Eye (tissue), 1 donor: Measurements from ENCODE around the gene DRC1.
A peak's percentile ranks its signal among the peaks of the same experiment; 100 is the strongest.

Experiments
- DNase-seq: peaks from one replicate; pipeline ENCODE4 v3.0.0-alpha.2; 2015

Gene DRC1

DNA sequence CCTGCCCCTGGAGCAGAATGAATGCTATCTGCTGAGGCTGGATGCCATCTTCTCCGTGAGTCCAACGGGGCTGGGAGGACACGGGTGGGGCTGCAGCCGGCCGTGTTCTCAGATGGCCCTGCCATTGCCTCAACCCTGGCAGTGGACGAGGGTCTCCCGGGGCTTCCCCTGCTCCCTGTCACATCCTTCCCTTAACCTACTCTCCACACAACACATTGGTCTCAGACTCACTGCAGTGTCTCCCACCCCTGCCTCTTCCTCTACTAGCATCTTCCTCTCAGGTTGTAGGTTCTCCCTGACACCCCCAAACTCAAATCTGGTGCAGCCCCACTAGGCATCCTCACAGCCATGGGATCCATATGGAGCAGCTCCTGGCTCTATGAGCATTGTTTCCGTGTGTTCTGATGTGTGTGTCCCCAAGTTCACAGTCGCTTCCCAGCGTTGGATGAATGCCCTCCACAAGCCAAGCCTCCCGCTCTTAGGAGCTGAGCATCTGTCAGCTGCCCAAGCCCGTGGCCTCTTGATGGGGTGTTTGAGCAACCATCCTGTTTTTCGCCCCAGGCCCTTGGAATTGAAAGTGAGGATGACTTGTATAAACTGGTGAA is 48.4 kb downstream of the DRC1 start:
- DNase-seq = no peak

DNA sequence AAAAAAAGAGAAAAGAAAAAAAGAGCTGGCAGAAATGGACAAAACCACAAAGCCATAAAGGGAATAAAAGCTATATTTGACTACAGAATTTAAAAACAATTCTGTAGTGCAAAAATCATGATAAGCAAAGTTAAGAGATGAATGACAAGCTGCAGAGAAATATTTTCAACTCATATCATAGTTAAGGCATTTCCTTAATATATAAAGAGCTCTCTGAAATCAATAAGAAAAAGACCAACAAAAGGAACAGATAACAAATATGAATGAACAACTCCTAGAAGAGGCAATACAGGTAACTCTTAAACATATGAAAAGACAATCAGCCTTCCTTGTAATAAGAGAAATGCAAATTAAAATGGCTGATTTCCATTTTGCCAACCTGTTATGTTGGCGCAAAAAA is 50.0 kb downstream of the DRC1 start:
- DNase-seq = no peak

DNA sequence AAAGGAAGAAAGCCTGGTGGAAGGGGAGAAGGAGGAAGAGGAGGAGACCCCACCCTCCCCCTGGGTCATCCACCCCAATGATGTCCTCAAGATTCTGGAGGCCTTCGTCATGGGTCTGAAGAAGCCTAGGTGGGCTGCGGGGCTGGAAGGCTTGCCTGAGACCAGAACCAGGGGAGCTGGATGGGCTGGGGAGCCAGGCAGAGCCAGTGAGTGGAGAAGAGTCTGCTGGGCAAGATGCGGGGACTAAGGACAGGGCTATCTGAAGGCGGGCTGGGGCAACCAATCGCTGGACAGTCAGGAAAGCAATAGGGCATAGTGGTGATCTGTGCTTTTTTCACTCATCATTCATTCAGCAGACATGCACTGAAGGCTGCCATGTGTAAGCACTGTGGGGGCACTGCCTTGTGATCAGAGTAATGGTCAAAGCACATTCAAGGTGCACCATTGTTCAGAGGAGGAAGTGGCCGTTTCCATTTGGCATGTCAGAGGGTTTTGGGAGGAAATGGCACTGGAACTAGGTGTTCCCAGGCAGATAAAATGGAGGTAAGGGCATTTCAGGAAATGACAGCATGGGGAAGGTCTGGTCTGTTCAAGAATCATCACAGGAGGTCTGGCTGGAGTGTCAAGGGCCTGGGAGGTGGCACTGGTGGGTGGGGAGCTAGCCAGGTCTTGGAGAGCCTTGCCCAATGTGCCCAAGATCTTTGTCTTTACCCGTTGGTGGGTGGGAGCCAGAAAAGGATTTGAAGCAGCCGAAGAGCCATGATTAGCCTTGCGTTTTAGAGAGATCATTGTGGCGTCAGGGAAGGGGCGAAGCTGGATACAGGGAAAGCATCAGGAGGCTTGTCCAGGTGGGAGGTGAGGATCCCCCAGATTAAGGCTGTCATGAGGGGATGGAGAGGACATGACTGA is 52.0 kb downstream of the DRC1 start:
- DNase-seq = no peak

DNA sequence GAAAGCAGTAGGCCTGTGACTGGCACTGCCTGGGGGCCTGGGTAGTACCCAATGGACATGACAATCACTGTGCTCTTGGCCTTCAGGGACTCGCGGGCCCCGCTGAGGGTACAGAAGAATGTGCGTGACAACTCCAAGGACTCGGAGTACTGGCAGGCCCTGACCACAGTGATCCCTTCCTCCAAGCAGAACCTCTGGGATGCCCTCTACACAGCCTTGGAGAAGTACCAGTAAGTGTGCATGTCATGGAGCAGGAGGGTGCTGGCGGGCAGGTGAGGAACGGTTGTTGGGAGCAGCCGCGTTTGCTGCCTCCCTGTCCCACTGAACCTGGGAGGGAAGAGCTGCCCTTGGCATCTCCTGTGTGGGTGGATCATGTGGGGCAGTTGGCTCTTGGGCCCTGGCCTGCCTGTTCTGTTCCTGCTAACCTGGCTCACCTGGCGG is 52.9 kb downstream of the DRC1 start:
- DNase-seq = no peak

DNA sequence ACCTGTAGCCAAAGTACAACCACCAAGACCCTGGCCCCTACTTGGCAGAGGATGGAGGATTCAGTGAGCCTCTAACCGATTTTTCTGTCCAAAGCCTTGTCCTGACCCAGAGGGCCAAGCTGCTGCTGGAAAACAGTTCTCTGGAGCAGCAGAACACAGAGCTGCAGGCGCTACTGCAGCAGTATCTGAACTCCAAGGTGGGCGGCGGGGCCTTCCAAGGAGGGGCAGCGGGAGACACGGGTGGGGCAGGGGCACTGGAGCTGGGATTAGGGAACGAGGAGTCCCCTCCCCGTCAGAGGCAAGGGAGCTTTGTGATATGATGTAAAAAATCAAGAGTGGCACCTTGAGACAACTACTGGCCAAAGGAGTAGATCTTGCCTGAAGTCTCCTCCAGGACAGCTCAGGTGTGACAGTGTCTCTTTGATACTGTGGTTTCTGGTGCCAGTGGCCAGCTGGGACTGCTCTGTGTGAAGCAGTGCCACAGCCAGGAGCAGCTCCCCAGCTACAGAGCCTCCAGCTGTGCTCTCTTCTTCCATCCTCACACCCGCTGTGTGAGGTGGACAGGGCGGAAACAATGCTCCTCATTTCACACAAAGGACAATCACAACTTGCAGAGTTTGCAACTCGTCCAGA is 53.4 kb downstream of the DRC1 start:
- no peak for DNase-seq

DNA sequence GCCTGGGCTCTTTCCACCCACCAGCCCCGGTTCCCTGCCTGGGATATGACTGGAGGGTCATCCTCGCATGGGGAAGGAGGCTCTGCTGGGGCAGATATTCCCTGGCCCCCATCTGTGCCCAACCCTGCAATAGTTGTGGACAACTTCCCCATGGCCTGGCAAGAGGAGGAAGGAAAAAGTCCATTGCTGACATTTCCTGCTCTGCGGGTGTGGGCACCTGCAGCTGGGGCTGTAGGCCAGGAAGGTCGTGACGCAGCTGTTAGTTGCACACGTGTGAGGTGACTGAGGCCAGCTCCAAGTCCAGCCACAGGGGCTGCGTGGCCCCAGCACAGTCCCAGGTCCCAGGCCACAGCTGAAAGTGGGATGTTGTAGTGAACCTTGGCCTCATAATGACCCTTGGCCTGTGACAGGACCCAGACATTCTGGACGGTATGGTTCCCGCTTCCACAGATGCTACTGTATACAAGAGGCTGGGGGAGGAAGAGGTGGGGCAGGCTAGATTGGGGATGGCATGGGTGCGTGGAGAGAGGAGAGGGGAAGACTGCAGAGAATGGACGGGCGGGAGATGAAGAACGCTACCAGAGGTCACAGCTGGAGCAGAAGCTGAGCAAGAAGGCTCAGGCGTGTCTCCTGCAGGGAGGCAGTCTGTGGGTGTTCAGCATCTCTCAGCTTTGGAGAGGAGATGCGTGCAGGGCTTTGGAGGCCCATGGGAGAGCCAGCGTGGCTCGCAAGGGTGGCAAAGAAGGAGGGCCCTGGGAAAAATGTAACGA is 54.1 kb downstream of the DRC1 start:
- no peak for DNase-seq

DNA sequence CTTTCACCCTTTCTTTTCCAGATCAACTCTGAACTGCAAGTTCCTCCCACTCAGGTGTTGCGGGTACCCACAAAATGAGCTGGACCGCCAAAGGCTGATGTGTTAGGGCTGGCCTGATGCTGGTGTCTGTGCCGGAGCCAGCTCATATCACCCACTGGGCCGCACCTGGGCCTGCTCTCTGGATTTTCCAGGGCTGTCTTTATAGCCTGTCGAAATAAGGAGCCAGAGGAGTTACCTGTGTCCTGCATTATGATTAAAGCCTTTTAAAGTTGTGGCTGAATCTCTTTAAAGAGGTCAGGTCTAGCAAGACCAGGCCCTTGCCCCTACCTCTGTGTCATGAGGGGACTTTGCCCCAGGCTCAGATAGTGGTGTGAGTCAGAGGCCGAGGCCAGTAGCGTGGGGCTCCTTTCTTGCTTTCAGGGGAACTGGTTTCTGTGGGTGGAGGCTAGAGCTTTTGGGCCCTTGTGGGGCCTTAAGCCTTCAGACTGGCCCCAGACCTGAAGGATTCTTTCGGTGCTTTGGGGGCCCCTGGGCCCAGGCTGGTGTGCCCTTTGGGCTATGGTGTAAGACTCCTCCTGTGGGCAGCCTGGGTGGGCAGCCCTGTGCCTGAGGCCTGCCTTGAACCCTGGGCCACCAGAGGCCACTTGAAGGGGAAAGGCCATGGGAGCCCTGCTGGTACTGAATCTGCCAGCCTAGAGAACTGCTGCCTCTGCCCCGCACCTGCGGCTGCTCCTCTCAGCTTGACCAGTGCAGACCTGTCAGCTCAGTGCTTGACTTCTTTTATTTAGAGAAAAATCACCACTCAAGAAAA is 54.9 kb downstream of the DRC1 start:
- no peak for DNase-seq

DNA sequence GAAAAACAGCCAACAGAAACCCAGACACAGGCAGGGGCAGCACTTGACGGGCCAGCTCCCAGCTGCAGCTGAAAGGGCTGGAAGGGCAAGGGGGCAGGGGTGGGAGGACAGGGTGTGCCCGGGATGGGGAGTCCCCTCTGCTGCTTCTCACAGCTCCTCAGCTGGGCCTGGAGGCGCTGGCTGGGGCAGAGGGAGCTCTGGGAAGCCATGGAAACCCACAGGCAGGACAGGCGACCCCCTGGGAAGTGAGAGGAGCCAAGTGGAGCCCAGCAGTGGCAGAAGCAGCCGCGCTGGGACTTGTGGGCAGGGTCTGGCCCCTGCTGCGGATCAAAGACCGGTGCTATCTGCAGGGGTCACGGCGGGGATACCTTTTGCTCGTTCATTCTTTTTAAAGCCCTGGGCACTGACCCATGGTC is 55.5 kb downstream of the DRC1 start:
- peak; percentile 23 for DNase-seq

DNA sequence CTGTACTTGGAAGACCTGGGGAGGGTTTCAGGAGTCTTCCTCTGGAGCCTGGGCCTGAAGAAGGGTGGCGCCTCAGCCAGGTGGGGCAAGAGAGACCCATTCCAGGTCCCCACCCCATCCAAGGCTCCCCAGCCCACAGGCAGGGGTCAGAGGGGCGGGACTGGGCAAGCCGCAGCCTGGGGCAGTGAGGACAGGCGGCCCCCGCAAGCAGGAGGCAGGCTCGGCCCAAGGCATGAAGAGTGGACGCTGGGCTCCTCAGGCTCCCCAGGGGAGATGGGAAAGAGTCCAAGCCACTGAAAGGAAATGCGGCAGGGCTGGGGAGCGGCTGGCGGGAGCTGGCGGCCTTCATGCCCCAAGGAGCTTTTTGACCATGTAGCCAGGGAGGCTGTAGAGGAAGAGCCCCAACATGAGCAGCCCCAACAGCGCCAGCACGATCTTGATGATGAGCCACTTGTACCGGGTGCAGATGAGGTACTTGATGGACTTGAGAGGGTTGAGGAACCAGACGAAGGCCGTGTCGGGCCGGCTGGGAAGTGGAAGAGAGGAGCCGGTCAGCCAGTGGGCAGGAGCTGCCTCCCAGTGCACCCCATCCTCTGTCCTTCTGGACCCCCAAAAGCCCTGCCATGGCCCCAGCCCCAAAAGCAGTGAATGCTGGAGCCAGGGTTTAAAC is 56.1 kb downstream of the DRC1 start:
- DNase-seq = no peak

DNA sequence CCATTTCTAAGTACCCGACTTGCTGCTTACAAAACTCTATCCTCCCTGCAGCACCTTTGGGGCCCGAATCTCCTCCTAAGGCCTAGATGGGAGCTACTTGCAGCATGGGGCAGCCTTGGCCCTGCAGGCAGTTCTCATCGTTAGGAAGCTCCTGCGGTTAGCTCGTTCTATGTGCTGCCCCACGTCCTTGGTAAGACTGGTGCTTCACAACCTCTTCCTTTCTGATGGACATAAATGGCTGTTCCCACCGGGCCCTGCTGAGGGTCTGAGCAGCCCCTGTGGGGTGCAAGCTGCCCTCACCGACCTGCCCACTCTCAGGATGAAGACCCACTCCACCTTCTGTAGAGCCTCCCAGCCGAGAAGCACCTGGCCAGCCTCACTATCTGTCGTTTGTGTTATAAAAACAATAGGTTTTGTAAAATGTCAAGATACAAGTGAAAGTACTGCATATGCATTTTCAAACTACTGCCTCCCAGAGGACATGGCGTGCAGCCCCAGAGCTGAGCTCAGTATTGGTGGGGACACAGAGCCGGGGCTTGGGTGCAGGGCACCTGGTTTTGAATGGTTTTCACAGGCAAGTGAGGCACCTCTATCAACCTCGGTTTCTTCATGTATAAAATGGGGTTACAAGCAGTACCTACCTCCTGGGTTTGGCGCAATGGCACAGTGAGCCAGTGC is 56.8 kb downstream of the DRC1 start:
- no peak for DNase-seq

DNA sequence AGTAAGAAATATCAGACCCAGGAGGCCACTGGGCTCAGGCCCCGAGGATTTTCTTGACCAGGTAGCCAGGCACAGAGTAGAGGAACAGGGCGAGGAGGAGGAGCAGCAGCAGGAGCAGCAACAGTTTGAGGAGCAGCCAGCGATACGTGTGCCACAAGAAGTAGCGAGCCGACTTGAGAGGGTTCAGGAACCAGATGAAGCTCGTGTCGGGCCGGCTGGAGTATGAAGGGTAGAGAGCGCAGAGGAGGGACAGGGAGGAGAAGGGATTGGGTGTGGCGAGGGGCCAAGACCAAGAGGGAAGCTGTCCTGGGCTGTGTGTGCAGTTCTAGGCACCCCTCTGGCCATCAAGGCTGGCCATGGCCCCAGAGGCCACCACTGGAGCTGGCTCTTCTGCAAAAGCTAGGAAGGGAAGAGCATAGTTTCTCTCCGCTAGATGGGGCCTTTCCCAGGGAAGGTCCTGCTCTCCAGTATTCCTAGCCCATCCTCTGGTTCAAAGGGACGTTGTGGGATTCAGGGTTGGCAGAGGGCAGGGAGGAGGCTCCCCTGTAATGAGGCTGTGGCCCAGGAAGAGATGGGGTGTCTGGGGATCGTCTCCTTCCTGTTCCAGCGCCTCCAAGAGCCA is 58.4 kb downstream of the DRC1 start:
- no peak for DNase-seq

DNA sequence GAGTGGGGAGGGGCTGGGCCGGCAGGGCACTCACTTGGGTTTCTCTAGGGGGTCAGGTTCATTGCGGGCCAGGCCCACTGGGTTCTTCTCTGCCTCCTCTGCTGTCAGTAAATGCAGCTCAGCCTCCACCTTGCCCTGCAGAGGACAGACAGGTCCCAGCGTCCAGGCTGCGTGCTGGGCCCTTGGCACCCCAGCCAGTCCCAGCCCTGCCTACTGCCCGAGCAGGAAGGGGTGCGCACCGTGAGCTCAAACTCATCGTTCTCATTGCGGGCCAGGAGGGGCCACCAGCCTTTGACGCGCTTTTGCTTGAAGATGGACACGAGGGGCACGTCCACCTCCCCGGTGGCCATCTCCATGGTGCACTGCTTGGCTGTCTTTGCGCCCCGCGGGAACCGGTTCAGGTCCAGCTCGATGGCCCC is 58.9 kb downstream of the DRC1 start:
- no peak for DNase-seq

DNA sequence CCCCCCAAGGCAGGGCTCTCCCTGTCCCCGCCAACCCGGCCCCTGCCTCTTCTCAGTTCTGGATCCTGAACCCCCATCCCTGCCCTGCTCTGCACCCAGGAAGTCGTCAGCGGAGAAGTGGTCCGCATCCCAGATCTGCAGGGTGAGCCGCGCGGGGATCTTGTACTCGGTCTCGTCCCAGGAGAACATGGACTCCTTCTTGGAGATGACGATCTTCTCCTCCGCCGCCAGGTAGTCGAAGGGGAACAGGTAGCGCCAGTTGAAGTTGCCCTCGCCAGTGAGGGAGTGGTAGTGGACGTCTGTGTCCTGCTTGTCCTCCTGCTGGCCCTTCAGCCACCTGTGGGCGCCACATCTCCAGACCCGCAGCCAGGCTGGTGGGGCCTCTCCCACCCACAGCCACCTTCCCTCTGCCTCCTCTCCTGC is 59.9 kb downstream of the DRC1 start:
- no peak for DNase-seq

DNA sequence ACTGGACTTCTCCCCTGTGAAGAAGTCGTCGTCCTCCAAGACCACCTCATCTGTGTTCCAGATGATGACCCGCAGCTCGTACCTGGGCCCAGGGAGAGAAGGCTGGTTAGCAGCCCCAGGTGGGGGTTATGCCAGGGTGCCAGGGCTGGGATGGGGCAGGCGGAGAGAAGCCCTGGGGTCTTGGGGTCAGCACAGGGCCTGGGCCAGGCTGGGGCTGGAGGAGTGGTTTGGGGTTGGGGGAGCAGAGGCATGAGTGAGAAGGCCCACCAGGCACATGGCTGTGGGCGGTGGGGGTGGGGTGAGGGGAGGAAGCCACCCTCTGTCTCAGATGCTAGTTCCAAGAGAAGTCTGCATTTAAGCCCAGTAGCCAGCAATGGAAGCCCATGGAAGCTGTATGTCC is 60.4 kb downstream of the DRC1 start:
- DNase-seq = no peak

DNA sequence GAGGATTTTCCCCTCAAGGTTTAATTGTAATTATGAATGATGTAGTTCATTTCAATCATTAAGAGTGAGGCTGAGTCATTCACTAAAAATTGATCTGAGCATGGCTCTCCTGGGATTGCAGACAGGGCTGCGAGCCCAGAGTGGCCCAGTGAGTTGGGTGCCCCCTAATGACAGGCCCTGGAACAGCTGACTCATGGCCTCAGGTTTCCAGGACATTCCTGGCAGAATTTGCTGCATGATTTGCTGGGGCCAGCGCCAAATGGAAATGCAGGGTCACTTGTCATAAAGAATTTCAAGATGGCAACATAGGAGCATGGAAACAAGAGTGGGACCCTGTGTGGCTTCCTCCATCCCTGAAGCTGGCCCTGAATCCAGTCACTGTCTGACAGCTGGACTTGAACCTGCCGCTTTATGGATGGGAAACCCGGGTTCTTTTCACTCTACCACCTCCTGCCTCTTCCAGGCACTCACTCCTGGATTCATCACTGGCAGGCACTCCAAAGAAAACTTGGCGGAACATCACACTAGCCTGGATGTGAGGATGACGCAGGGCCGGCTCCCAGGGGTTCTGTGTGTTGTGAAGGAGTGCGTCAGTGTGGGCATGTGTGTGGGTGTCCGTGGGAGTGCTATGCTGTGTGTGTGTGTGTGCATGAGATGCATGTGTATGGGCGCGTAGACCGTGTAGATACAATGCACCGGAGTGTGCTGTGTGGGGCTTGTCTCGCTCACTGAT is 61.0 kb downstream of the DRC1 start:
- peak; percentile 73 for DNase-seq

DNA sequence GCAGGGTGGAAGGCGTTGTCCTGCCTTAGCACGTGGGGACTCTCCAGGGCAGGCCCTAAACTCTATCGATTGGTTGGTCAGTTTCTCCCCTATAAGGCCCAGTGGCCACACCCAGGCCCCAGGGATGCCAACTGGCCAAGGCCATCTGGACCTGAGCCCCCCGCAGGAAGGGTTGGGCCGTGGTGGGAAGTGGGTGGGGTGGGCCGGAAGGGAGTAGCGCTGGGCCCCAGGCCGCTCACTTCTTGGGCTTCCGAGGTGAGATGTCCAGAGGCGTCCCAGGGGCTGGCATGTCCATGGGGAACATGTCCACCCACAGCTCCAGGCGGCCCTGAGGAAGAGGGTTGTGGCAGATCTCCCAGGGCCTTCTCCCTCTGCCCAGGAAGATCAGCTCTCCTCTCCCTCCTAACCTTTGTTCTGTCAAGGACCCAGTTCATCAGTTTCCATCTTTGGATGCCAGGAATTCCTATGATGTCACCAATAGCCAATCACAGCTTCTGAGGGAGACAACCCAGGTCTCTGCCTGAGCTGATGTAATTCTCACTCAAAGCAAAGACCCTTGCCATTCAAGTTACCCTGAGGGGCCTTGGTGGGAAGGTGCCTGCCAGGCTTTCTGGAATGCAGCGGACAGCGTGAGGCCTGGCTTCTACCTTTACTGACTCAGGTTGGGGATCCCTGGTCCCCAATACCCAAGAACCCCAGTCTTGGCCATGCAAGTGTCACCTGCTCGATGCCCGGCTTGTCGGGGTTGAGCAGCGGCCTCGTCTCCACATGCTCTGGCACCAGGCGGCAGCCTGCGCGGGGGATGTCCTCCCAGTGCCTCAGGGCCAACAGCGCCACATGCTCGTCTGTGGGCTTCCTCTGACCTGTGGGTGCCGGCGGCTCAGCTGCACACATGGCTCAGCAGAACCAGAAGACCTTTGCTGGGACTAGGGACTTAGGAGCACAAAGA is 61.8 kb downstream of the DRC1 start:
- DNase-seq = peak; percentile 32

DNA sequence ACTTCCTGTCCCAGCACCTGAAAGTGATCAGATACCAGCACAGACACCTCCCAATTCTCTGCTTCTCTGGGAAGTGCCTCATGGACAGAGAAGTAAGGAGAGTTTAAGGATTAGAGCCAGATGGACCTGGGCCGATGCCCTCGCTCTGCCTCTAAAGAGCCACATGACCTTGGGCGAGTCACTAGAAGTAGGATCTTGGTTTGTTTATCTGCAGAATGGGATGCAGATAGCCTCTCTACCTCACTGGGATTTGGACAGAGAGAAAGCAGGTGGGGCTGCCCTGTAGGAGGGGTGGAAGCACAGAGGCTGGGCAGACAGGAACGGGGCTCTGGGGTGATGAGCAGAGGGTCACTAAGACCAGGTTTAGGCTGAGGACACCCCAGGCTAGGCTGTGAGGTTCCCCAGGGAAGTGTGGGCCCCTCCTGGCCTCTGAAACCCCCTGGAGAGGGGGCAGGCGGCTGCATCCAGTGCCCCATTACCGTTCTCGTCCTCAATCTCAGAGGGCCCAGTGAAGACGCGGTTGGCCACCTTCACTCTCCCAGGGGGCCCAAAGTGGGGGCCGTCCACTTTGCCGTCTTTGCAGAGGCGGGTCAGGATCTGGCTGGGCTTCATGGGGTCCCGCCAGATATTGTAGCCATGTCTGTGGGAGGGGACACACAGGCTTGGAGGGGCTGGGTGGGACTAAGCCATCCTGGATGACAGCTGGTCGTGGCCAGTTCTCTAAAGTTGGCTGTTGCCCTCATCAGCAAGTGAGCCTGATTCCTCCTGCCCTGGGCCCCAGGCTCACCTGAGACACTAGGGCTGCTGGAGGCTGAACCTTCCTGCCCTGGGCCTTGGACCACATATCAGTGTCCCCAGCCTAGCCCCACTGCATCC is 62.9 kb downstream of the DRC1 start:
- DNase-seq = no peak
